Transverse colon (tissue), 3 donors: ENCODE data around the gene EHMT2.

ENCODE experiments used
- CTCF ChIP-seq, 5 experiments: fragments of 200-600 bp in 3 of 5; fragments of 450-650 bp in 2 of 5; sonication (generic) in 3 of 5; IDR thresholded peaks; 1 replicate in 2 of 5; 2 replicates in 3 of 5; pipeline ENCODE4 v1.5.1; 2016 to 2017; ENCODE audit warnings: antibody characterized with exemption in 5 of 5, inconsistent platforms in 3 of 5, mild to moderate bottlenecking in 2 of 5, moderate library complexity in 1 of 5
- POLR2A ChIP-seq: fragments of 450-650 bp; IDR thresholded peaks from one replicate; pipeline ENCODE4 v1.6.1; 2016; ENCODE audit warnings: antibody characterized with exemption, mild to moderate bottlenecking, moderate library complexity

GRCh38 chr6:31935823-31936222, 38.3 kb upstream of the EHMT2 start:
- TF ChIP-seq CTCF (IDR thresholded peaks at IDR 0.05) = no peak
- TF ChIP-seq POLR2A = no peak
